Measurements from ENCODE around the gene XAGE2.
"Not testable (repeated sequence)": the region's sequence is repeated elsewhere in the genome, so short reads cannot be mapped to it uniquely, and the experiment has no call there.

The XAGE2 gene

GRCh38 chrX:52368368-52369055 lies at the start of gene XAGE2:
Gene XAGE2, plus strand, starts transcription at chrX:52369021. Its CDS starts 994 bp downstream, at chrX:52370015.
- no peak within 1 kb of the TSS for H3K4me3 ChIP-seq (ENCODE audit: low read depth, low read length)
- TF ChIP-seq CTCF (IDR thresholded peaks at IDR 0.05; ENCODE audit: low read depth, low read length) (no peak), MAX (IDR thresholded peaks at IDR 0.05; ENCODE audit: low read depth, low read length) (no peak), MYC (IDR thresholded peaks at IDR 0.05; ENCODE audit: low read depth, low read length) (no peak), POLR2A (IDR thresholded peaks at IDR 0.05; ENCODE audit: extremely low read depth, insufficient read length) (no peak)
- no peak for DNase-seq (ENCODE audit: low read depth)

- TF ChIP-seq MAX (IDR thresholded peaks at IDR 0.05; ENCODE audit: low read depth, low read length), result no peak
- no peak for TF ChIP-seq CTCF (IDR thresholded peaks at IDR 0.05; ENCODE audit: low read depth, low read length)
- no peak for TF ChIP-seq MYC (IDR thresholded peaks at IDR 0.05; ENCODE audit: low read depth, low read length)
- TF ChIP-seq POLR2A (IDR thresholded peaks at IDR 0.05; ENCODE audit: extremely low read depth, insufficient read length), result no peak
- no peak for DNase-seq (ENCODE audit: low read depth)
- H3K4me3 ChIP-seq (ENCODE audit: low read depth, low read length), result no peak overlapping the region
Observed at GRCh38 chrX:52337410-52337809, 31.4 kb upstream of the XAGE2 start.

GRCh38 chrX:52341493-52341892 lies 27.3 kb upstream of the XAGE2 start:
- H3K4me3 ChIP-seq (ENCODE audit: low read depth, low read length), result no peak overlapping the region
- no peak for TF ChIP-seq POLR2A (IDR thresholded peaks at IDR 0.05; ENCODE audit: extremely low read depth, insufficient read length)
- no peak for TF ChIP-seq MAX (IDR thresholded peaks at IDR 0.05; ENCODE audit: low read depth, low read length)
- no peak for TF ChIP-seq CTCF (IDR thresholded peaks at IDR 0.05; ENCODE audit: low read depth, low read length)
- TF ChIP-seq MYC (IDR thresholded peaks at IDR 0.05; ENCODE audit: low read depth, low read length), result no peak
- DNase-seq (ENCODE audit: low read depth), result no peak

- DNase-seq (ENCODE audit: low read depth), result not testable (repeated sequence)
Observed at GRCh38 chrX:52343131-52343530, 25.7 kb upstream of the XAGE2 start.

GRCh38 chrX:52345402-52345801 lies 23.4 kb upstream of the XAGE2 start:
- not testable (repeated sequence) for H3K4me3 ChIP-seq (ENCODE audit: low read depth, low read length)
- TF ChIP-seq CTCF (IDR thresholded peaks at IDR 0.05; ENCODE audit: low read depth, low read length), result peak; percentile 48
- DNase-seq (ENCODE audit: low read depth), result peak; percentile 50

More at GRCh38 chrX:52343131-52343530, 25.7 kb upstream of the XAGE2 start:
- H3K4me3 ChIP-seq (ENCODE audit: low read depth, low read length), result not testable (repeated sequence)

GRCh38 chrX:52346174-52347165 lies 22.4 kb upstream of the XAGE2 start:
- no peak overlapping the region for H3K4me3 ChIP-seq (ENCODE audit: low read depth, low read length)
- TF ChIP-seq CTCF (IDR thresholded peaks at IDR 0.05; ENCODE audit: low read depth, low read length) (no peak), POLR2A (IDR thresholded peaks at IDR 0.05; ENCODE audit: extremely low read depth, insufficient read length) (no peak), MAX (IDR thresholded peaks at IDR 0.05; ENCODE audit: low read depth, low read length) (no peak), MYC (IDR thresholded peaks at IDR 0.05; ENCODE audit: low read depth, low read length) (no peak)
- DNase-seq (ENCODE audit: low read depth), result peak; percentile 4
